ENCODE measurements around the gene WDR27.
"Not testable (repeated sequence)": the region's sequence is repeated elsewhere in the genome, so short reads cannot be mapped to it uniquely, and the experiment has no call there.

WDR27 gene

DNA sequence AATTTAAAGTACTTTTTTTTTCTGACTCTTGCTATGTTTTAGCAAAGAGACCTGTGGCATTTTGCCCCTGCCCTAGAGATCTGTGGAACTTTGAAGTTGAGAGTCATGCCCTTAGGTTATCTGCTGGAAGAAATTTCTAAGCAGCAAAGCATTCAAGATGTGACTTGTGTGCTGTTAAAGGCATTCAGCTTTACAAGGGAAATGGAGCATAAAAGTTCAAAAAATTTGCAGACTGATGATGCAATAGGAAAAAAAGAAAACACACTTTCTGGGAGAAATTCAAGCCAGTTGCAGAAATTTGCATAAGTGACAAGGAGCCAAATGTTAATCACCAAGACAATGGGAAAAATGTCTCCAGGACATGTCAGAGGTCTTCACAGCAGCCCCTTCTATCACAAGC, 267.3 kb downstream of the WDR27 start:
- DNase-seq (ENCODE audit: low spot score), result not testable (repeated sequence)

DNA sequence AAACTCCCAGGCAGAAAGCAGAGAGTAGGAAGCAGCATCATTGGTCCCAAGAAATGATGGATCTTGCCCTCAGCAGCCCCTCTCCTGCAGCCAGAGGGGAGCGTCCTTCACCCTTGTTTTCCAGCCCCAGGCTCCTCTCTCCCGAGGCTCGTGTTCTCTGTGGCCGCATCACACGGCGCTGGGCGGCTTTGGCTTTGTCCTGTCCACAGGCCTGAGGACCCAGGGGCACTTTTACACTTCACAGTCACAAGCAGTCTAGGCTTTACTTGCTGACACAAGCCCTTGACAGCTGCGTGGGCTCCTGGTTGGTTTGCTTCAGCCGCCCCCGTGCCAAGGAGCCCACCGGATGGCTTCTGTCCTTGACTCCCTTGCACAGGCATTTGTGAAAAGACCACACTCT, 272.8 kb downstream of the WDR27 start:
- DNase-seq (ENCODE audit: low spot score), result no peak

DNA sequence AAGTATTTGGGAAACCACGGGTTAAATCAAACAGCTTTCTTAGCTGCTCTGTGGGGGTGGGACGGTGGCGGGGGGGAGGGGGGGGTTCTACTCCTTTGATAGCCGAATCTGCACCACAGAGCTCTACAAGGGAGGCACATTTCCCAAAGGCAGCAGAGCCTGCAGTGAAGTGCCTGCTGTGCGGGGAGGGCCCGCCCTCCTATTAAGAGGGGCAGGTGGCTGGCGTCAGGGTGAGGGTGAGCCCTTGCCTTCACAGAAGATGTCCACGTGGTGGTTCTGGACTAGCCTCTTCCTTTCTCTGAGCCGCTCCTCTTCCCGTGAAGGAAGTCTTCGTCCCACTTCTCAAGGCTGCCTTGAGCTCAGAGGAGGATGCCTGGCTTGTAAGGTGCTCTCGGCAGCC, 273.3 kb downstream of the WDR27 start:
- peak; percentile 23 for DNase-seq (ENCODE audit: low spot score)

DNA sequence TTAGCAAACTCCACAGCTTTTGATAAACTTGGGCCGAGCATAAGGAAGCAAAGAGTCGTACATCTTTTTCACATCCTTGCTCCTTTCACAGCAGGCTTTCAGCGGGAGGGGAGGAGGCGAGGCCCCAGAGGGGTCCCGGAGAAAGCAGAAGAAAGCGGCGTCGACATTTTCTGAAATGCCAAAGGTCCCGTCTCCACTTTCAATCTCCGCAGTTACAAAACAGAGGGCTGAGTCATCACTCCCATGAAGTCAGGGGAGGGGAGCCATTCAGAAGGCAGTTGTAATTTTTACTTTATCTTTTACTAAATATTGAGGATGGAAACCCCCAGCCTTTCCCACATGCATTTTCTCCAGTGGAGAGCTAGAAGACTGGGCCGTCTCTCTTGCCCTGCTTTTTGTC, 274.0 kb downstream of the WDR27 start:
- peak; percentile 82 for DNase-seq (ENCODE audit: low spot score)

DNA sequence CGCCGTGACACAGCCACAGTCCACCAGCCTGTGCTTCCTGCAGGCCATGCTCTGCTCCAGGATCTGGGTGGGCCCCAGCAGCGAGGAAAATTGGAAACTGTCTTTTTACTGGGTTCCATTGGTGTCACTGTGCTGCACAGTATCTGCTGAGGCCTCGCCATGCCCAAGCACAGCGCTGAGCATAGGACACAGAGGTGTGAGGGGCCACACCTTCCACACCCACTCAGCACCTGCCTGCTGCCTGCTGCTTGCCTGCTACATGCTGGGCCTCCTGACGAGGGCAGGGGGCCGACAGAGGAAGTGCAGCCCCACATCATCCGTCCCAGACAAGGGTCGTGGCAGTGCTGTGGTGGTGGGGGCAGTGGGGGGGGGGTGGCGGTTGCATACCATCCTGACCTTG, 275.2 kb downstream of the WDR27 start:
- DNase-seq (ENCODE audit: low spot score), result no peak

DNA sequence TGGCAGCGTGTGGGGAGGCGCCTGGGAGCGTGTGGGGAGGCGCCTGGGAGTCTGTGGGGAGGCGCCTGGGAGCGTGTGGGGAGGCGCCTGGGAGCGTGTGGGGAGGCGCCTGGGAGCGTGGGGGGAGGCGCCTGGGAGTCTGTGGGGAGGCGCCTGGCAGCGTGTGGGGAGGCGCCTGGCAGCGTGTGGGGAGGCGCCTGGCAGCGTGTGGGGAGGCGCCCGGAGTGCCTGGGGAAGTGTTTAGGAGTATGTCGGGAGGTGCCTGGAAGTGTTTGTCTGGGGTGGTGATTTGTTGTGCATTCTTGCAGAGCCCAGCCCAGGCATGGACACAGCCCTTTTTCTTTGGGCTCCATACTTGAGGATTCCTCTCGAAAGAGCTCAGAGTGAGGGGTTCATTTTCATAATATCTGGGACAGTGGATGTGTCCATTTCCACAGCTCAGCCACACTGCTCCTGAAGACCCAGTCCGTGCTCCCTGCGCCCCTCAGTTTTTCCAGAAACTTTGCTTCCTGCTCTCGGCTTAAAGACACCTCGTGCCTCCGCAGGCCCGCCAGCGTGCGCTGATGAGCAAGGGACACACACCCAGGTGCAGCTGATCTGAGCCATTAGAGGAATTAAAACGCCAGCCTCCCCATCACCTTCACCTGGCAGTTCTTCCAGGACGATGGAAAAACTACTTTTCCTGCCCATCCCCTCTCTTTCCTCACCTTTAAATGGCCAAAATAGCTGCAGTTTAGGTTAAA, 276.0 kb downstream of the WDR27 start:
- no peak for DNase-seq (ENCODE audit: low spot score)

DNA sequence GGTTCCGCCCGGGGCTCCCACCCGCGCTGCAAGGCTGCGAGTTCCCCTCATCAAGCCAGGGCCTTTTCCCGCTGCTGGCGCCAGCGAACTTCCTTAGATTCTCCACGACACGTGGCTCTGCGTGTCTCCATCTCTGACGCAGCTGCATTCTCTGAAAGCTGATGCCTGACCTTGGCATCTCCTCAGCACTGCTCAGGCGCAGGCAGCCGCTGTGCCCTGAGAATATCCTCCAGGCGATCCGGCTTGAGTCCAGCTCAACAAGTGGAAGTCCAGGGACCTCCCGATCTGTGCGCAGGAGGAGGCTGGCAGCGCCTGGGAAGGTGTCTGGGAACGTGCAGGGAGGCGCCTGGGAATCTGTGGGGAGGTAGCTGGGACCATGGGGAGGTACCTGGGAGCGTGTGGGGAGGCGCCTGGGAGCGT, 277.0 kb downstream of the WDR27 start:
- DNase-seq (ENCODE audit: low spot score), result no peak

DNA sequence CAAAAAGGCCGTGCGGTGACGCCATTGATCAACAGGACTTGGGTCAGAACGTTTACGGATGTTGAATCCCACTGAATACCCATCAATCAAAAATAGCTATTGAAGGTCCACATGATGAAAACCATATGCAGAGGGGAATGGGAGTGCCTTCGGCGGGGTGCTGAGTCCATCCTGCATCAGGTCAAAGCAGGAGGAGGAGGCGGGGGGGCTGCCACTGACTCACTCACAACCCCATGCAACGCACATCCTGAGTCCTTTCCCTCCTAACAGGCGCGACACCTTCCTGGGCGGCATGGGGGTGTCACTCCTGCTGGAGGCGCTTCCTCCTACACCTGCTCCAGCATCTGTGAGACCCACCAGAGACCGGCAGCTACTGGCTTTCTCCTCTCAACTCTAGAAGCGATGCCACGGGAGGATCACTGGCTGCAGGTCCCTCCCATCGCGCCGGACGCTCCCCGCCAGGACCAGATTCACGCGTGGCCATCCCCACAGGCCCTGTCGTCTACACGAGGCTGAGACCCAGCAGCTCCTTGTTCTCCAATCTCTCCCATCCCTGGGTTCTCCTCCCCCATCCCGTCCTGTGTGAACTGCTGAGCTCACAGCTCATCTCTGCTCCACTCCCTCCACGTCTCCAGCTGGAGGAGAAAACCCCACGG, 277.6 kb downstream of the WDR27 start:
- DNase-seq (ENCODE audit: low spot score), result no peak

DNA sequence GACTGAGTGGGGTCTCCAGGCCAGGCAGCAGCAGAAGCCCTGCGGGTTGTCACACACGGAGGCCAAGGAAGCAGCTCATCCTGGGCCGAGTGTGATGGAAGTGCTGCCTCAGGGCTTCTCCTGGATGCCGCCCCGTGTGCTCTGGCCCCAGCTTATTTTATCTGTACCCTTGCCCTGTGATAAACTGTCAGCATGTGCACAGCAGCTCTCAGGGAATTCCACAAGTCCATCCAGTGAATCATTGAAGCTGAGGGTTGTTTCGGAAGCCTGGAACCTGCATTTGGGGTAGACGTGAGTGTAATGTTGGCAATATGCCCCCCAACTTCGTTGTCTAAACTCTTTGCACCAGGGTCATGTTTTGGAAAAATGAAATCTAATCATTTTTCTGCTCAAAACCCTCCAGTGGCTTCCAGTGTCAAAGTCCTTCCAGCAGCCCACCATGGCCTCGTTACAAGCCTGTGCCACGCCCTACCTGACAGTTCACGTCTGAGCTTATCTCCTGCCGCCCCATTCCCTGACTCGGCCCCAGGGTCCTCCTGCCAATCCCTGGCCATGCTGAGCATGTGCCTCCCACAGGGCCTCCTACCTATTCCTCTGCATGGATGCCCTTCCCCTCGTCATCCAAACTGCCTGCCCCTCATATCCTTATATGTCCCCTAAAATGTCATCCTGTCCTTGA, 280.1 kb downstream of the WDR27 start:
- DNase-seq (ENCODE audit: low spot score), result no peak

DNA sequence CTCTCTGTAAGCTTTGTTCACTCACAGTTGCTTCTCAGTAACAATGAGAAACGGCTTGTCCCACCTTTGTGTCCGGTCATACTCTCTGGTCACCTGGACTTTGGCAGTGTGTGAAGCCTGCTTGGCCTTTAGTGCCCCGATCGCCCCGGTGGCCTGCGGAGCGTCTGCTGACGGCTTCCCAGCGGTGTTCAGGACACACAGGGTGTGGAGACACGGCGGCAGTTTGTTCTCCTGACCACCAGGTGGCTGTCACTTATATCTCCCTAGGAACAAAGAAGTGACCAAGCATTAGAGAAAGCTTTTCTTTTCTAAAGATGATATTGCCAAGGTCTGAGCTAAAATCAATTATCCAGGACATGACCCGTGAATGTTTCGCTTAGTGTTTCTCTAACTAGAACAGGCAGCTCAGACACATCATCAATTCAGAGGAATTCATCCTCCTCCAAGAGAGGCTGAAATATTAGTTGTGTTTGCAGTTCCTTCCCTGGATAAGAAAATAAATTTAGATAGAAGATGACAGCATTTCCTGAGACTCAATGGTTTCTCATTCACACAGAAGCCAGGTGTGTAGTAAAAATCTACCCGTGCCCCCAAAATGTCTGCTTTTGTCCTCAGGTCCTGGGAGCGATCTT, 280.8 kb downstream of the WDR27 start:
- DNase-seq (ENCODE audit: low spot score), result no peak

DNA sequence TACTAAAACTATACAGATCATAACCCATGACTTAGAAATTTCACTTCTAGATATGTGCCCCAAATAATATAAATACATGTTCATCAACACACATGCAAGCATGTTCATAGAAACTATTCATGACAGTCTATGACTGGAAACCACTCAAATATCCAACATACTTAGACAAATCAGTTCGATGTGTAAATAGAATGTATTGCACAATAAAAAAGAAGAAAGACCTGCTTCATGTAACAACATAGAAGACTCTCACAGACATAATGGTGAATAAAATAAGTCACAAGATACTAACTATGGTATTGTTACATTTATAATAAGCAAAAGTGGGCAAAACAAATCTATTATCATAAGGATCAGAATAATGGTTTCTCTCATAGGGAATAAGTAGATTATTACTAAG, 284.7 kb downstream of the WDR27 start:
- DNase-seq (ENCODE audit: low spot score), result no peak

DNA sequence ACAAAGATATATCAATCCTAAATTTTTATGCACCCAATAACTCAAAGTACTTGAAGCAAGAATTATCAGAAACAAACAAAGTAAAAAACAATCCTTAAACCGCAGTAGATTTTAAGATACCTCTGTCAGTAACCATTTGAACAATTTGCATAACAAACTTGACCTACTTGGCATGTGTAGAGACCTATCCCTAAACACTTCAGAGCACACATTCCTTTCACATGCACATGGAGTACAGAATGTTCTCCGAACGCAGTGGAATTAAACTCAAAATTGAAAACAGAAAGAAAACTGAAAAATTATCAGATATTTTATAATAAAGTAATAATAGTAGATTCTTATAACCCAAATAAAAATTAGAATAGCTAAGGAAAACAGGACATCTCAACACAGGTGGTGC, 285.6 kb downstream of the WDR27 start:
- no peak for DNase-seq (ENCODE audit: low spot score)

DNA sequence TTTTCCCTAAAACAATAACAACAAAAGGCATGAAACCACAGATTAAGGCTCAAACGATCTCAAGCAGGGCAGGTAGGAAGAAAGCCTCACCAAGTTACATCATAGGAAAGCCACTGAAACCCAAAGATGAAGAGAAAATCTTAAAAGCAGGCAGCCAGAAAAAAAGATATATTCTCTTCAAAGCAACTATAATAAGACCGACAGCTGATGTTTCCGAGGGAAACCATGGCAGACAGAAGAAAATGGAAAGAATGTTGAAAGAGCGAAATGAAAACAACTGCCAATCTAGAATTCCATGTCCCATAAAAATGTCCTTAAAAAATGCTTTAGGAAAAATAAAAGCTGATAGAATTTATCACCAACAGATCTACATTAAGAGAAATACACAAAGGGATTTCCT, 286.6 kb downstream of the WDR27 start:
- no peak for DNase-seq (ENCODE audit: low spot score)

DNA sequence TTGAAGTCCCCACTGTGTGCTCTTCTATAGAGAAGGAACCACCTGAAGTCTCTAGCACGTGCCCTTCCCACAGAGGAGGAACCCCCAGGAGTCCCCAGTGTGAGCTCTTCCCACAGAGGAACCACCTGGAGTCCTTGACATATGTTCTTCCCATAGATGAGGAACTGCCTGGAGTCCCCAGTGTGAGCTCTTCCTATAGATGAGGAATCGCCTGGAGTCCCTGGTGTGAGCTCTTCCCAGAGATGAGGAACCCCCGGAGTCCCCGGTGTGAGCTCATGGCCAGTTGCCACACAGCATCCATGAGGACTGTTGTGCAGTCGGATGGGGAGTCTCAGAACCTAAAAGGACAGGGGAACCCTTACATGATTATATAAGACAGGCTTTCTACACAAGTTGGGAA, 290.1 kb downstream of the WDR27 start:
- no peak for DNase-seq (ENCODE audit: low spot score)

DNA sequence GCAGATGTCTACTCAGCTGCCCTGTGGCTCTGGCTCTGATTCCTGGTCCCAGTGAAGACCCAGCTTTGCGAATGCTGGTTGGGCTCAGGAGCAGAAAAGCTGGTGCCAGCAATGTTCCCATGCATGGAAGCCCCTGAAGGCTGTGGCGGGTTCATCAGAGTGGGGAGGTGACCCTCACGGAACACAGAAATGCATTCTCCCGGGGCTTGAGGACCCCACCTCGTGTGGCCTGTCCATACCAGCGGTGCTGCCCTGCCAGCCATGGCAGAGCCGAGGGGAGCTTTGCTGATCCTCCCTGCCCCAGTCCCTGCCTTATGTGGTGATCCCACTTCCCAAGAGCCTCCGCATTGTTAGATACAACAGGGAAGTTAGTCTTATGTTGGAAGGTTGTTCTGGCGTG, 290.5 kb downstream of the WDR27 start:
- DNase-seq (ENCODE audit: low spot score), result no peak

DNA sequence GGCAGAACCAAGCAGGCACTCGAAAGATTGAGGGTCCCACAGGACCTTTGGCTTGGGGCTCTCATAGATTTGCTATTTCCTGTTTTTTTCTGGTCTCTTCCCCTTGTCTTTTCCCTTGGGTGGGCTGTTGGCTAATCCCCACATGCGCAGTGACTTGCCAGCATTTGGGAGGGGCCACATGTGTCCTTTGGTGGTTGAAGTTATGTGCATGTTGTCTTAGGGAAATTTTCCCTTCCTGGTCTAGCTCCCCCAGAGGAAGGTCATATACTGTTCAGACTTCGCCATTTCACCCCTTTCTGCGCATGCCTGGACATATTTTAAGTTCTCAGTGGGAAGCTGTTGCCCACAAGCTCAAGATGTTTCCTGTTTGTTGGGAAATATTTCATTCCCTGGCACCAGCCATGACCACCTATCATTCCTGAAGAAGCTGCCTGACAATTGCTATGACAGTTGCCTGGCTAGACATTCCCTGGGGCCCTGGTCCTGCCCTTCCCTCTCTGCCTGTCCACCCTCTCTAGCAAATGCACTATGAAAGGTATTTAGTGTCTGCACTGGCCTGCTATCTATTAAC, 292.0 kb downstream of the WDR27 start:
- DNase-seq (ENCODE audit: low spot score), result no peak

DNA sequence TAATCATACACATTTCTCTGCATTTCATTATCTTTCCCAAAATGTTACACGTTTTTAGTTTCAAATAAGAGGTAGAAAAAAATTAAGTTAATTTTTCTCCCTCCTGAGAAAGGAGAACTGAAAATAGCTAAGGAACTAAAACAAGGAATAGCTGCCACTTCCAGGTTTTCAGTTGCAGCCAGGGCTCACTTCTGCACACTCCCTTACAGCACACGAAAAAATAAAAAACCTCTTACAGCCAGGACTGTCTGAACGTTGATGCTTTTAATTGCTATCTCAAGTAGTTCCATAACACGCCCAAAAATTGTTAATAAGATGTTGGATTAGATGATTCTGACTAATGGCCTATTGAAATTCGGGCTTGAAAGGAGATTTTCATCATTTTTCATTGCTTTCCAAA, 294.5 kb downstream of the WDR27 start:
- no peak for DNase-seq (ENCODE audit: low spot score)

Measured in hepatic stellate cell (primary cell).